SK-N-MC (cell line): ENCODE data around the gene ITGB4.
A peak's percentile ranks its signal among the peaks of the same experiment; 100 is the strongest.

Experiments used
- DNase-seq: peaks from one replicate; pipeline ENCODE4 v3.0.0-alpha.2; 2011; ENCODE audit warnings: low read depth, low spot score
- H3K27ac ChIP-seq: fragments of 200-600 bp; sonication (generic); 2 replicates; pipeline ENCODE4 v1.5.1; 2016; ENCODE audit warnings: mixed run types
- H3K36me3 ChIP-seq: fragments of 200-600 bp; sonication (generic); 2 replicates; pipeline ENCODE4 v1.6.1; 2017; ENCODE audit warnings: antibody characterized with exemption, low read length, mixed read lengths; ENCODE audit not compliant: insufficient read depth
- H3K4me3 ChIP-seq: fragments of 200-600 bp; sonication (generic); 2 replicates; pipeline ENCODE4 v1.5.1; 2016
- H3K9ac ChIP-seq: fragments of 200-600 bp; sonication (generic); 2 replicates; pipeline ENCODE4 v1.8.0; 2017; ENCODE audit warnings: mixed run types, mixed read lengths; ENCODE audit not compliant: insufficient read length
- H3K9me3 ChIP-seq: fragments of 200-600 bp; sonication (generic); 2 replicates; pipeline ENCODE4 v1.6.1; 2017; ENCODE audit warnings: low read depth, mild to moderate bottlenecking, antibody characterized with exemption, low read length, moderate library complexity, mixed read lengths
- EZH2 ChIP-seq: fragments of 200-600 bp; sonication (generic); IDR thresholded peaks from one replicate; pipeline ENCODE4 v1.6.1; 2017; ENCODE audit warnings: antibody characterized with exemption
- FOXP2 ChIP-seq: optimal IDR thresholded peaks from 2 replicates; pipeline ENCODE3; 2011; ENCODE audit warnings: mild to moderate bottlenecking, moderate library complexity; ENCODE audit not compliant: insufficient read depth; ENCODE audit errors: extremely low read length, control extremely low read depth
- POLR2AphosphoS5 ChIP-seq: IDR thresholded peaks from 2 replicates; pipeline ENCODE4 v1.6.1; 2012; ENCODE audit warnings: mild to moderate bottlenecking, low read depth, low read length, borderline replicate concordance

ITGB4 gene

GRCh38 chr17:75793460-75793859 is 72.2 kb downstream of the ITGB4 start:
- TF ChIP-seq FOXP2 (no peak), EZH2 (no peak), POLR2AphosphoS5 (no peak)
- DNase-seq, result no peak
- Histone ChIP-seq H3K4me3 (no peak overlapping the region), H3K27ac (no peak overlapping the region), H3K36me3 (peaks cover 67% of the 10 kb centered on the region), H3K9me3 (no peaks in the 10 kb centered on the region), H3K9ac (no peak overlapping the region)

GRCh38 chr17:75795820-75796607 is 74.8 kb downstream of the ITGB4 start:
- DNase-seq, result no peak
- Histone ChIP-seq H3K36me3 (peaks cover 76% of the 10 kb centered on the region), H3K9ac (peak overlapping the region; percentile 26), H3K27ac (peak overlapping the region; percentile 40; the same call in 1 of the 2 replicates), H3K4me3 (no peak overlapping the region), H3K9me3 (no peaks in the 10 kb centered on the region)
- TF ChIP-seq POLR2AphosphoS5, result no peak
- TF ChIP-seq EZH2, result no peak
- no peak for TF ChIP-seq FOXP2

- H3K36me3 ChIP-seq, result peaks cover 54% of the 10 kb centered on the region
- TF ChIP-seq POLR2AphosphoS5 (no peak), FOXP2 (no peak), EZH2 (no peak)
- no peak overlapping the region for H3K27ac ChIP-seq
- no peak for DNase-seq
- H3K9me3 ChIP-seq, result no peaks in the 10 kb centered on the region
- H3K4me3 ChIP-seq, result no peak overlapping the region
- H3K9ac ChIP-seq, result no peak overlapping the region
Measured at GRCh38 chr17:75799402-75799801, 78.1 kb downstream of the ITGB4 start.

- TF ChIP-seq FOXP2 (no peak), POLR2AphosphoS5 (no peak), EZH2 (no peak)
- H3K27ac ChIP-seq, result no peak overlapping the region
- H3K36me3 ChIP-seq, result peaks cover 16% of the 10 kb centered on the region; the same call in 1 of the 2 replicates
- DNase-seq, result no peak
- no peak overlapping the region for H3K4me3 ChIP-seq
- no peak overlapping the region for H3K9ac ChIP-seq
- no peaks in the 10 kb centered on the region for H3K9me3 ChIP-seq
Measured at GRCh38 chr17:75803883-75804282, 82.6 kb downstream of the ITGB4 start.

- no peak overlapping the region for H3K4me3 ChIP-seq
- TF ChIP-seq EZH2, result no peak
- no peak for TF ChIP-seq POLR2AphosphoS5
- no peak for TF ChIP-seq FOXP2
- H3K27ac ChIP-seq, result no peak overlapping the region
- no peaks in the 10 kb centered on the region for H3K9me3 ChIP-seq
- DNase-seq, result no peak
- H3K9ac ChIP-seq, result no peak overlapping the region
- H3K36me3 ChIP-seq, result peaks cover 17% of the 10 kb centered on the region; the same call in 1 of the 2 replicates
Measured at GRCh38 chr17:75806822-75807500, 85.7 kb downstream of the ITGB4 start.
